HepG2 (cell line): ENCODE data around the gene ALG8. TPM values are rescaled to one million over a fixed set of nuclear protein-coding genes. Genes with fewer than 3 reads are reported as not detected.
A peak's percentile ranks its signal among the peaks of the same experiment; 100 is the strongest.

Experiments
- ATAC-seq: fragments of 200-7000 bp; cut with Tn5 transposase; 3 replicates; pipeline ENCODE4 v1.9.1; 2020; ENCODE audit warnings: mild to moderate bottlenecking, moderate library complexity
- BruUV-seq: library from RNA; stranded (reverse); fragments of 400-500 nt; replicated peaks from 2 replicates; lab custom pipeline; 2021; lab: Mats Ljungman, UMichigan
- CTCF ChIA-PET: fragments of 300-600 bp; formaldehyde crosslinking; extraction: SDS; loops from one replicate; lab custom pipeline; 2021; ENCODE audit warnings: low total read pairs, inconsistent platforms, low intra/inter-chr PET ratio; lab: Yijun Ruan, JAX
- POLR2A ChIA-PET: fragments of 350-600 bp; sonication (Branson Sonifier 250); formaldehyde crosslinking; loops from one replicate; lab custom pipeline; 2020; ENCODE audit warnings: antibody characterized with exemption, inconsistent platforms; lab: Yijun Ruan, JAX
- DNase-seq: peaks from one replicate; pipeline ENCODE4 v3.0.0-alpha.2; 2015; ENCODE audit warnings: low spot score
- FAIRE-seq: peaks from 3 replicates; lab custom pipeline; 2011; peaks lifted over from hg19 to GRCh38; lab: Jason Lieb, UNC
- H2AFZ ChIP-seq: one replicate; pipeline ENCODE4 v1.6.1; 2011; ENCODE audit warnings: low read length, inconsistent platforms
- H3K27ac ChIP-seq: fragments of 300-600 bp; 3 replicates; pipeline ENCODE4 v1.8.0; 2011; ENCODE audit warnings: mixed run types, mild to moderate bottlenecking, mixed read lengths, low read length, inconsistent platforms; ENCODE audit not compliant: insufficient read depth; ENCODE audit errors: extremely low read length
- H3K27me3 ChIP-seq, 2 experiments: fragments of 200-600 bp in 1 of 2; 2 replicates in 1 of 2; 3 replicates in 1 of 2; pipeline versions ENCODE4 v1.6.0 to v1.8.0; 2011; ENCODE audit warnings: low read length in 2 of 2, mild to moderate bottlenecking in 2 of 2, moderate library complexity in 2 of 2, inconsistent platforms in 1 of 2; ENCODE audit not compliant: insufficient read depth in 2 of 2, control insufficient read depth in 1 of 2
- H3K36me3 ChIP-seq, 2 experiments: fragments of 200-600 bp in 1 of 2; replicated peaks in 1 of 2; 2 replicates in 1 of 2; 3 replicates in 1 of 2; pipeline versions ENCODE4 v1.5.1 to v1.8.0; 2011; ENCODE audit warnings: low read length in 2 of 2, inconsistent platforms in 1 of 2; ENCODE audit not compliant: insufficient read depth in 2 of 2, control insufficient read depth in 1 of 2
- H3K4me1 ChIP-seq: 2 replicates; pipeline ENCODE4 v1.5.1; 2012; ENCODE audit warnings: low read length, inconsistent platforms; ENCODE audit not compliant: insufficient read depth
- H3K4me2 ChIP-seq: 2 replicates; pipeline ENCODE4 v1.6.0; 2011; ENCODE audit warnings: low read depth, low read length, inconsistent platforms
- H3K4me3 ChIP-seq, 3 experiments: fragments of 200-600 bp in 1 of 3; sonication (generic), shearing (Covaris generic) in 1 of 3; replicated peaks in 1 of 3; 2 replicates each; pipeline ENCODE4 v1.5.1; 2011 to 2016; ENCODE audit warnings: low read length in 3 of 3, inconsistent platforms in 2 of 3, low read depth in 2 of 3, mild to moderate bottlenecking in 2 of 3, control low read depth in 1 of 3, mixed read lengths in 1 of 3; ENCODE audit not compliant: insufficient read depth in 1 of 3
- H3K79me2 ChIP-seq: one replicate; pipeline ENCODE4 v1.6.1; 2011; ENCODE audit warnings: low read length, inconsistent platforms; ENCODE audit not compliant: insufficient read depth
- H3K9ac ChIP-seq: 2 replicates; pipeline ENCODE4 v1.6.0; 2011; ENCODE audit warnings: mild to moderate bottlenecking, low read depth, low read length, inconsistent platforms; ENCODE audit not compliant: insufficient read depth
- H3K9me3 ChIP-seq: 2 replicates; pipeline ENCODE4 v1.5.1; 2012; ENCODE audit warnings: mild to moderate bottlenecking, low read length
- H4K20me1 ChIP-seq: 2 replicates; pipeline ENCODE4 v1.6.0; 2011; ENCODE audit warnings: inconsistent platforms, mild to moderate bottlenecking, low read length, moderate library complexity; ENCODE audit not compliant: insufficient read depth
- JDP2 ChIP-seq: sonication (generic); formaldehyde crosslinking; IDR thresholded peaks from 2 replicates; pipeline ENCODE4 v1.8.1; 2022; ENCODE audit warnings: missing genetic modification reagents, borderline replicate concordance
- MBD4 ChIP-seq: IDR thresholded peaks from 2 replicates; pipeline ENCODE4 v1.6.1; 2012; ENCODE audit warnings: low read length, inconsistent platforms, borderline replicate concordance
- POGK ChIP-seq: sonication (generic); formaldehyde crosslinking; conservative IDR thresholded peaks from 2 replicates; pipeline ENCODE4 v1.8.0; 2022; ENCODE audit warnings: mild to moderate bottlenecking, moderate library complexity, missing genetic modification reagents
- ZKSCAN8 ChIP-seq: IDR thresholded peaks from 2 replicates; pipeline ENCODE4 v1.6.1; 2016; ENCODE audit warnings: borderline replicate concordance, missing genetic modification reagents, missing compliant biosample characterization
- ZNF3 ChIP-seq: IDR thresholded peaks from 2 replicates; pipeline ENCODE4 v1.7.0; 2017; ENCODE audit warnings: inconsistent platforms
- ZNF460 ChIP-seq: sonication (generic); formaldehyde crosslinking; IDR thresholded peaks from 2 replicates; pipeline ENCODE4 v1.5.1; 2020; ENCODE audit warnings: missing genetic modification reagents, mild to moderate bottlenecking, borderline replicate concordance
- ZNF615 ChIP-seq: sonication (generic); formaldehyde crosslinking; IDR thresholded peaks from 2 replicates; pipeline ENCODE4 v1.5.0; 2020; ENCODE audit warnings: mild to moderate bottlenecking, missing genetic modification reagents, borderline replicate concordance
- ZNF850 ChIP-seq: sonication (generic); formaldehyde crosslinking; conservative IDR thresholded peaks from 2 replicates; pipeline ENCODE4 v1.9.0; 2021; ENCODE audit warnings: mild to moderate bottlenecking, missing genetic modification reagents
- WGBS: methylation state at CpG from one replicate; pipeline ENCODE4 v1.1.6; 2017; ENCODE audit warnings: low lambda C conversion rate; 5-methylcytosine and 5-hydroxymethylcytosine counted together
- in situ Hi-C: cut with HindIII; loops from 2 replicates; pipeline ENCODE4 v1.10.0; 2017; ENCODE audit warnings: low pct_unique_long_range_greater_than_20kb; ENCODE audit not compliant: extremely low pct_ligation_motif_present
- intact Hi-C: fragments of 100-400 bp; cut with micrococcal nuclease; formaldehyde crosslinking; loops from one replicate; pipeline ENCODE4 v1.10.0; 2022; ENCODE audit not compliant: unreplicated experiment
- polyA plus RNA-seq, 8 experiments: library from polyadenylated mRNA; depleted of rRNA in 3 of 8; stranded (reverse) in 7 of 8; unstranded in 1 of 8; fragments of >200 nt; fragmentation: Illumina TruSeq in 4 of 8; extraction: Trizol in 4 of 8; gene quantifications; 2 replicates each; pipeline versions ENCODE4 v1.2.1 to v1.2.3, GENCODE V29; 2011 to 2016; ENCODE audit warnings: low read depth in 4 of 8, missing spikeins in 1 of 8, mixed read lengths in 1 of 8; ENCODE audit not compliant: insufficient read depth in 1 of 8
- total RNA-seq, 5 experiments: library from RNA; depleted of rRNA; stranded (reverse); fragments of >200 nt; fragmentation: Illumina TruSeq; extraction: Trizol; gene quantifications; 2 replicates each; pipeline ENCODE4 v1.2.3, GENCODE V29; 2016; ENCODE audit warnings: low read depth in 1 of 5
- TF ChIP-seq, protein P1 (sequence below): IDR thresholded peaks from 2 replicates; pipeline ENCODE4 v1.6.1; 2012; ENCODE audit warnings: inconsistent platforms

ALG8 gene
- total and polyA plus RNA-seq, 2 of the 13 experiments (the other 11 are each of a cell fraction or from before 2014, with no cell fraction given), result 75.8 to 88.0 TPM

- peak overlapping the region; percentile 86 to 96 (median 88) for H3K4me3 ChIP-seq
- ATAC-seq, result peak; percentile 25
Measured at GRCh38 chr11:78078218-78079167, 60.9 kb downstream of the ALG8 start.

More at GRCh38 chr11:78078218-78079167, 60.9 kb downstream of the ALG8 start:
- FAIRE-seq (no peak), DNase-seq (no peak)
- 0 out of 2 replicates have a peak, but pooled peaks have one; percentile 3 for TF ChIP-seq MBD4
- 0 out of 2 replicates have a peak, but pooled peaks have one; percentile 5 for TF ChIP-seq ZNF615
- TF ChIP-seq, protein P1, sequence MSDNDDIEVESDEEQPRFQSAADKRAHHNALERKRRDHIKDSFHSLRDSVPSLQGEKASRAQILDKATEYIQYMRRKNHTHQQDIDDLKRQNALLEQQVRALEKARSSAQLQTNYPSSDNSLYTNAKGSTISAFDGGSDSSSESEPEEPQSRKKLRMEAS, result 0 out of 2 replicates have a peak, but pooled peaks have one; percentile 5
- TF ChIP-seq JDP2, result no peak
- no peak for TF ChIP-seq ZNF850
- peak; percentile 55; the same call in 1 of the 2 replicates for TF ChIP-seq ZKSCAN8 (CRISPR knock-in tag)
- peak; percentile 41; the same call in 1 of the 2 replicates for TF ChIP-seq ZNF460 (CRISPR knock-in tag)
- TF ChIP-seq ZNF3 (CRISPR knock-in tag), result 0 out of 2 replicates have a peak, but pooled peaks have one; percentile 28
- 0 out of 2 replicates have a peak, but pooled peaks have one; percentile 15 for TF ChIP-seq POGK (CRISPR knock-in tag)
- WGBS, result 1% methylated on average over 21 of the region's 21 CpGs
- CTCF ChIA-PET, result interaction anchor here (0.8 kb wide), 1 partner anchor 30 kb away, joined by 3 read pairs; no protein-coding TSS in a partner anchor
- in situ Hi-C loops, result no loop called here
- Histone ChIP-seq H3K27me3 (no peaks in the 10 kb centered on the region; a peak in 1 of 5 replicates), H3K4me2 (peak overlapping the region; percentile 84), H2AFZ (no peak overlapping the region), H3K4me1 (peaks cover 64% of the 10 kb centered on the region), H3K9ac (peak overlapping the region; percentile 96), H3K27ac (peak overlapping the region; percentile 87), H3K79me2 (peaks cover 66% of the 10 kb centered on the region), H3K36me3 (peaks cover 0 to 17% of the 10 kb centered on the region in 2 experiments; a peak in 3 of 5 replicates), H4K20me1 (peaks cover 28% of the 10 kb centered on the region), H3K9me3 (no peaks in the 10 kb centered on the region)
- BruUV-seq, result no TSS peak
- intact Hi-C loops, result loop anchor here (2.0 to 5.0 kb wide), 2 partner anchors 60 to 109 kb away; partner anchors contain the start of genes ALG8, KCTD21 and USP35
- POLR2A ChIA-PET, result interaction anchor here (1.0 to 5.0 kb wide), 14 partner anchors 8 to 496 kb away, joined by 4 to 37 read pairs (median 7); partner anchors contain the start of genes ALG8, INTS4, KCTD21 and NARS2
